Measurements from ENCODE around the gene HOPX.
"Not testable (repeated sequence)": the region's sequence is repeated elsewhere in the genome, so short reads cannot be mapped to it uniquely, and the experiment has no call there.

The HOPX gene

DNA sequence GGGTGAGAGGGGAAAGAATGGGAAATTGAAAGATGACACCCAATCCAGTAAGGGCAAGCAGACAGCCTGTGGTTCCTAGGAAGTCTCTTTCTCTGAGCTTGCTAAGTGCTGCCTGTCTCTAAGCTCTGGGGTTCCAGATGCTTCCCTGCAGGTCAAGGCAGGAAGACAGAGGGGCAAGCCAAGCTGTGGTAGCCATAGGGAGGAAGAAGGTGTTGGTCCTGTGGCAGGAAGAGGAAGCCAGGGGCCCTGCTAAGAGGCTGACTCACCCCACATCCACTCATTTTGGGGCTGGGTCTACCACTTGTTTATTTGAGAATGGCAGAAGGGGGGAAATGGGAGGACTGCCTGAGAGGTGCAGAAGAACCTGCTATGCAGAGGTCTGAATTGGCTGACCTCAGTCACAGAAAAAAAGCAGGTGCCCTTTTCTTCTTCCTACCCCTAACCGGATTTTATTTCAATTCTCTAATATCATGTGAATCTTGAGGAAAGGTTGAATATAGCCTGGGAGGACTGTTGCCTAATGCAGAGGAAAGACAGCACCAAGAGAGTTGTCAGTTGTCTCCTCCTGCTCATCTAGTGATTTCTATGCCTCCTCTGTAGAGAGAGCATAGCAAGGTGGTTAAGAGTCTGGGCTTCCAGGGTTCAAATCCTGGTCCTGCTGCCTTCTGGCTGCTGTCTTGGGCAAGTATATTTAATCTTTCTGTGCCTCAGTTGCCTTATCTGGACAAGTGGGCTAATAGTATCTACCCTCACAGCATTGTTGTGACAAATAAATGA is 27.4 kb downstream of the HOPX start:
- DNase-seq, result no peak

DNA sequence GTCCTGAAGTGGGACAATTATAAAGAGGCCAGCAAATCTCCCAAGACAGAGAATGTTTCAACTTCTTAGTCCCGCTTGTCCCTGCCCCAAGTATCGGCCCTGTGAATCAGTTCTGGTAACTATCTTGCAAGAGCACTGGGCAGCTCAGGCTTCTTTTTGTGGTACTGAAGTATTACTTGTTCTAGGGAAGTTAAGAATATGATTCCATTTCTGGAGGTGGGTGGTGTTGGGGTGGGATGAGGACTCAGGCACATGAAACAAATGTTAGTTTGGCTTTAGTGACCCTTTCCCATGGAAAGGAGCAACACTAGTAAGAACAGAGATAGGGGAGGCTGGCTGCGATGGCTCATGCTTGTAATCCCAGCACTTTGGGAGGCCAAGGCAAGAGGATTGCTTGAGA is 28.9 kb downstream of the HOPX start:
- DNase-seq, result no peak

- DNase-seq, result no peak
Measured at GRCh38 chr4:56651056-56651350, 30.1 kb downstream of the HOPX start.

GRCh38 chr4:56650262-56651055 is 30.6 kb downstream of the HOPX start:
- DNase-seq, result no peak

GRCh38 chr4:56649445-56650261 is 31.4 kb downstream of the HOPX start:
- DNase-seq, result no peak

DNA sequence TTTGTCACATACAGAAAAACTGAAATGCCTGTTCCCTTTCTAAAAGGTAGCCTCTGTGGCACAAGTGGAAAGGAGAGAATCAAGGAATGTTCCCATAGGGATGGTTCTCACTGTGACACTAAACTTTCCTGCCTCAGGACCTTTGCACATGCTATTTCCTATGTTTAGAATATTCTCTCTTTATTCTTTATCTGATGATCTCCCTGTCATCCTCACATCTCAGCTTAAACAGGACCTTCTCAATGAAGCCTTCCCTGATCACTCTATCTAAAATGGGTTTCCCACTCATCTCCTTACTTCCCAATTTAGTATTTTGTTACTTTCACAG is 32.3 kb downstream of the HOPX start:
- DNase-seq, result no peak

DNA sequence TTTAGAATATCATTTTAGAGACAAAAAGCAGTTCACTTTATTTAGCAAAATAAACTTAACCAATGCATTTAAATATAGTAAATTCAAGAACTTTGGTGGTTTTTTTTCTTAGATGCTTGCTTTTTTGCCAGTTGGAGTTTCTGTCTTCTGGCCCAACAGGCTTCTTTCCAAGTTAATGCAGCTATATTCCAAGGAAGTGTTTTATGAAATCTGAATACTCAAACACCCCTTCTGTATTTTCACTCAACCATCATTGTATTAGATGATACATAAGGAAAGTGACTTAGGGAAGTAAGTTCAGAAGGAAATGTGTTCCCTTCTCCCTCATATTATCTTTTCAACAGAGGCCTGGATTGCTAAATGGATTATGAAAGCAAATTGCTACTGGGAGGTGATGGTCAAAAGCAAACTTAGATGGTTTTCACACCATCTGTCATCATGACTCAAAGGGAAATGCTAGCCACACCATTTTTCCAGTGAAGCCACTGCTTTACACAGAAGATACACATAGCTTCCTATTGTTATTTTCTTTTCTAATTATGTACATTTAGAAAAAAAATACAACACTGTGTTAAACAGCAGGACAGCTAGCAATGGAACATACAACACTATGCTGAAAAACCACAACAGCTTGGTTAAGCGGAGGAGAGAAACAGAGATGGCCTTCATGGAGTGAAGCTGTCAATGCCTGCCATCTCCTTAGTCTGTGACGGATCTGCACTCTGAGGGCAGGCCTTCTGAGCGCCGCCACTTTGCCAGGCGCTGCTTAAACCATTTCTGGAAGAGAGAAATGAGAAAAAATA is 32.9 kb downstream of the HOPX start:
- DNase-seq, result no peak

- DNase-seq, result no peak
Measured at GRCh38 chr4:56646341-56646740, 34.8 kb downstream of the HOPX start.

GRCh38 chr4:56643596-56643995 is 37.5 kb downstream of the HOPX start:
- DNase-seq, result no peak

- no peak for DNase-seq
Measured at GRCh38 chr4:56641494-56642051, 39.5 kb downstream of the HOPX start.

GRCh38 chr4:56640621-56641493 is 40.2 kb downstream of the HOPX start:
- DNase-seq, result no peak

GRCh38 chr4:56637791-56638190 is 43.3 kb downstream of the HOPX start:
- DNase-seq, result no peak

DNA sequence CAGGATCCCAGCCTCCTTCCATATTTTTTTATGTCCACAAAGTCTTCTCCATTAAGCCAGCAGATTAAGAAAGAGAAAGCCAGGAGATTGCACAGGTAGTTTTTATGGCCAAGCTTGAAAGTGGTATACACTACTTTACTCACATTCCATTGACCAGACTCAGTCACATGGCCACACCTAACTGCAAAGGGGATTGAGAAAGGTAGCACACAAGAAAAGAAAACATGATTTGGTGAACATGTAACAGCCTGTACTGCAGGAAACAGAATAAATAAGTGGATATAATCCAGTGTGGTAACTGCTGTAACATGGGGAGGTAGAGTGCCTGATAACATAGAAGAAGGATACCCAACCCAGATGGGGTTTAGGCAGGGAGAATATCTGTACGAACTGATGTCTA is 43.9 kb downstream of the HOPX start:
- no peak for DNase-seq

GRCh38 chr4:56634954-56635353 is 46.1 kb downstream of the HOPX start:
- not testable (repeated sequence) for DNase-seq

DNA sequence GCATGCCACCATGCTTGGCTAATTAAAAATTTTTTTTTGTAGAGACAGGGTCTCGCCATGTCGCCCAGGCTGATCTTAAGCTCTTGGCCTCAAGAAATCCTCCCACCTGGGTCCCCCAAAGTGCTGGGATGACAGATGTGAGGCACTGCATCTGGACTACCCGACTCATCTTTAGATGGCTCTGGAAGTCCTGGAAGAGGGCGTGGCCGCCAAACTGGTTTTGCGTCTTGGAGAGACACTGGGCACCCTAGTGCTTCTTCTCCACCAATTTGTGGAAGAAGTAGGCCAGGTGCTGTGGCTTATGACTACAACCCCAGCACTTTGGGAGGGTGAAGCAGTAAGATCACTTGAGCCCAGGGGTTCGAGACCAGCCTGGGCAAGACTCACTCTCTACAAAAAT is 47.6 kb downstream of the HOPX start:
- no peak for DNase-seq

DNA sequence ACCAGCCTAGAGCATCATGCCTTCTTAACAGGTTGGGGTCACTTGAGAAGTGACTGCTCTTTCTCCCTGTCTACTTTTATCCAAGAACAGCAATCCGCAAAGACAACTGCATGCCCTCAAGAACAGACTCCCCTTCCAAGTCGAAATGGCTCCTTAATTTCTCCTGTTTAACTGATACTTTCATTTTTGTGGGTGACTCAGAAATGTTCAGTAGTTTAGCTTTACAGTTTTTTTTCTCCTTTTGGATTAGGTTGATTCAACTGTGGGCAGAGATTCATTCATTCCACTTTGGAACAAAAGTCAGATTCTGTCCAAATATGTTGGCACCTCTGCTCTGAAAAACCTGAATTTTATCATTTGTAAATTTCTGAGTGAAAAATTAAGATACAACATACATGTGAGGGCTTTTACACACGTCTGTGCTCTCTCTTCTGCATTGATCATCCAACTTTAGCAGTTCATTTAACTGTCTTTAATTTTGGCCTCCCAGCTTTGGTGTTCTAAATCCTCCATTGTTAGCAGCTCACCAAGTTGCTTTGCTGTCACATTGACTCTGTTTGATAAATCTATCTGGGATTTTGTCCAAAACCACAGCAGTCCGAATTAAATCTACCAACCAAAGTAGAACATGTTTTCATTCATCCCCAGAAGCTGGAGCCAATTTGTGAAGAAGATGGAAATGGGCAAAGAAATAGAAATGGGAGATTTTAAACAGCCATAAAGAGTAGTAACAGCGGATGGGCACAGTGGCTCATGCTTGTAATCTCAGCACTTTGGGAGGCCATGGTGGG is 50.0 kb downstream of the HOPX start:
- no peak for DNase-seq

- no peak for DNase-seq
Measured at GRCh38 chr4:56628592-56628991, 52.5 kb downstream of the HOPX start.

DNA sequence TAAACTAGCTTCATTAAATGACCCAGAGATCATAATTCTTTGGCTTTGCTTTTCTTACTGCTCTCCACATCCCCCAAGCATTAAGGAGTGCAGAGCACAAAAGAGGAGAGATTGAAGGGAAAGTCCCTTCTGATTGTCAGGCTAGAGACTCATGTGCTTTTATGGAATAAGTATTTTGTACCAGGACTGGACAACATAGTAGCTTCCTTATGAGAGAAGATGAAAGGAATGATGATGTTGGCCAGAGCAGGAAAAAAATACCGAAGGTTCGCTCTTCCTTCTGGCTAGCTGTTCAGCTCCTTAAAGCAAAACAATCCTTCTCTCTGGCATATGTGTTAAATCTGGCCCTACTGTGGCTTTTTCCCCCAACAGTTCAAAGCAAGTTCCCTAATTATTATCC is 53.1 kb downstream of the HOPX start:
- no peak for DNase-seq

GRCh38 chr4:56627375-56627774 is 53.7 kb downstream of the HOPX start:
- no peak for DNase-seq

- DNase-seq, result no peak
Measured at GRCh38 chr4:56626963-56627362, 54.1 kb downstream of the HOPX start.

DNA sequence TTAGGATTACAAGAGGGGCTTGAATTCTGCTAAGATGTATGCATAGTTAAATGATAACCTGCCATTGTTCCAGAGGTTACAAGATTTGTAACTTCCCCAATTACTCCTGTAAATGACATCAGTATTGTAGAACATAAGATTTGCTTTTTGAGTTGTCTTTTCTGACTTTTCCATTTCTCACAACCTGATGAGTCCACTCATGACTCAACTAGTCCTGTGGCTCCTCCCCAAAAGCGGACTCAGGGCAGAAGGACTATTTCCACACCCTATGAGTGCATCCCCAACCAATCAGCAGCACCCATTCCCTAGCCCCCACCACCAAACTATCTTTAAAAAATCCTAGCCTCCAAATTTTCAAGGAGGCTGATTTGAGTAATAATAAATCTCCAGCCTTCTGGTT is 54.7 kb downstream of the HOPX start:
- DNase-seq, result no peak
